Liver (tissue), 3 donors: ENCODE data around the gene FZR1.

Experiments
- CTCF ChIP-seq: fragments of 150-350 bp; IDR thresholded peaks from 2 replicates; pipeline ENCODE4 v1.5.1; 2017; ENCODE audit warnings: improper control_type of control experiment, low read depth, low read length; ENCODE audit not compliant: missing input control
- FOXA2 ChIP-seq: IDR thresholded peaks from 2 replicates; pipeline ENCODE4 v1.6.1; 2016; ENCODE audit warnings: antibody characterized with exemption
- GABPA ChIP-seq, 2 donors: IDR thresholded peaks in 1 of 2; conservative IDR thresholded peaks in 1 of 2; 2 replicates each; pipeline ENCODE4 v1.6.1; 2016; ENCODE audit warnings: antibody characterized with exemption in 2 of 2, mild to moderate bottlenecking in 1 of 2, moderate library complexity in 1 of 2
- JUND ChIP-seq, 2 donors: IDR thresholded peaks; 2 replicates each; pipeline ENCODE4 v1.6.1; 2016; ENCODE audit warnings: antibody characterized with exemption in 2 of 2
- MAX ChIP-seq: IDR thresholded peaks from 2 replicates; pipeline ENCODE4 v1.6.1; 2016; ENCODE audit warnings: antibody characterized with exemption
- RAD21 ChIP-seq, 2 donors: IDR thresholded peaks; 2 replicates each; pipeline ENCODE4 v1.6.1; 2016; ENCODE audit warnings: antibody characterized with exemption in 2 of 2, mild to moderate bottlenecking in 2 of 2
- TAF1 ChIP-seq: conservative IDR thresholded peaks from 2 replicates; pipeline ENCODE4 v1.6.1; 2016; ENCODE audit warnings: antibody characterized with exemption, mild to moderate bottlenecking
- TF ChIP-seq, protein P1 (sequence below): IDR thresholded peaks from 2 replicates; pipeline ENCODE4 v1.6.1; 2016; ENCODE audit warnings: antibody characterized with exemption
- donor health status: healthy.
- donor health status: healthy.

DNA sequence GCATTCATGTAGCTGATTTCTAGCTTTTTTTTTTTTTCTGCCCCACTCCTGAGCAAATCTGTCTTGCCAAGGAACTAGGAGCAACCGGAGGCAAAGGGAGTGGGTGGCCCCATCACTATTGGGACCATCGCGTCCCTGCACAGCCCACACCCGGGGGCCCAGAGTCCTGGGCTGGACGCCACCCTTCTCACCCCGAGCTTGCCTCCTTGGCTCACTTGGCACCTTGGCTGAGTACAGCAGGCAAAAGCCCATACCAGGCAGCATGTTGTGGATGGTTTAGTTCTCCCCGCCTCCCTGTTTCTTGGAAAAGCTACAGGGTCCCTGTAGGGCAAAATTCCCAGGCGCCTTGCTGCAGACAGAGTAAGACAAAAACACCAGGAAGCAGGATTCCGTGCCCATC lies 39.5 kb upstream of the FZR1 start:
- TF ChIP-seq TAF1 (no peak), JUND (IDR thresholded peaks at IDR 0.05) (no peak), CTCF (no peak), MAX (no peak), RAD21 (IDR thresholded peaks at IDR 0.05) (no peak), GABPA (IDR thresholded peaks at IDR 0.05 in 1 of 2, conservative IDR thresholded peaks at IDR 0.05 in 1 of 2) (no peak), FOXA2 (no peak)
- TF ChIP-seq, protein P1, sequence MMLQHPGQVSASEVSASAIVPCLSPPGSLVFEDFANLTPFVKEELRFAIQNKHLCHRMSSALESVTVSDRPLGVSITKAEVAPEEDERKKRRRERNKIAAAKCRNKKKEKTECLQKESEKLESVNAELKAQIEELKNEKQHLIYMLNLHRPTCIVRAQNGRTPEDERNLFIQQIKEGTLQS = no peak
